Heart left ventricle (tissue), 16 donors: Measurements from ENCODE around the gene HSD3B7. TPM values are rescaled to one million over a fixed set of nuclear protein-coding genes. Genes with fewer than 3 reads are reported as not detected.
A peak's percentile ranks its signal among the peaks of the same experiment; 100 is the strongest.

Experiments used
- ATAC-seq, 4 donors: fragments of 200-7000 bp; cut with Tn5 transposase; one replicate each; pipeline ENCODE4 v1.9.1; 2020 to 2022; ENCODE audit warnings: moderate library complexity in 4 of 4, mild to moderate bottlenecking in 3 of 4, moderate number of reproducible peaks in 1 of 4
- DNase-seq, 5 donors: peaks; one replicate each; pipeline ENCODE4 v3.0.0-alpha.2; 2020
- H3K27ac ChIP-seq, 12 donors: fragments of 200-600 bp; sonication (generic) in 4 of 12; one replicate each; pipeline versions ENCODE4 v1.5.0 to v1.8.0; 2016 to 2022; ENCODE audit warnings: mild to moderate bottlenecking in 2 of 12
- H3K27me3 ChIP-seq, 9 donors: fragments of 200-600 bp; sonication (generic) in 2 of 9; one replicate each; pipeline versions ENCODE4 v1.5.1 to v1.8.0; 2016 to 2022; ENCODE audit warnings: mild to moderate bottlenecking in 3 of 9
- H3K36me3 ChIP-seq, 9 donors: fragments of 200-600 bp; sonication (generic) in 2 of 9; one replicate each; pipeline versions ENCODE4 v1.5.0 to v1.8.0; 2018 to 2022; ENCODE audit warnings: mild to moderate bottlenecking in 2 of 9
- H3K4me1 ChIP-seq, 12 donors: fragments of 200-600 bp; sonication (generic) in 4 of 12; one replicate each; pipeline versions ENCODE4 v1.5.0 to v1.8.0; 2016 to 2022; ENCODE audit warnings: mild to moderate bottlenecking in 3 of 12
- H3K4me3 ChIP-seq, 12 donors: fragments of 200-600 bp; sonication (generic) in 4 of 12; one replicate each; pipeline versions ENCODE4 v1.5.0 to v1.8.0; 2017 to 2022; ENCODE audit warnings: mild to moderate bottlenecking in 9 of 12, moderate library complexity in 4 of 12
- H3K9me3 ChIP-seq, 12 donors: fragments of 200-600 bp; sonication (generic) in 4 of 12; one replicate each; pipeline versions ENCODE4 v1.5.0 to v1.8.0; 2016 to 2022; ENCODE audit warnings: mild to moderate bottlenecking in 1 of 12
- CTCF ChIP-seq, 12 donors: fragments of 200-600 bp; sonication (generic) in 4 of 12; IDR thresholded peaks; one replicate each; pipeline versions ENCODE4 v1.5.0 to v1.8.0; 2018 to 2022; ENCODE audit warnings: antibody characterized with exemption in 12 of 12, mild to moderate bottlenecking in 5 of 12
- POLR2A ChIP-seq, 2 donors: fragments of 450-650 bp; IDR thresholded peaks; one replicate each; pipeline ENCODE4 v1.6.1; 2017; ENCODE audit warnings: antibody characterized with exemption in 2 of 2, mild to moderate bottlenecking in 2 of 2, moderate library complexity in 2 of 2
- WGBS, 4 donors: extraction: QIAGEN DNeasy Blood & Tissue Kit in 2 of 4; methylation state at CpG; one replicate each; pipeline versions ENCODE4 v1.1.5 to v1.1.7; 2013 to 2018; 5-methylcytosine and 5-hydroxymethylcytosine counted together
- intact Hi-C, 10 donors: fragments of 100-400 bp; cut with DNase I; formaldehyde crosslinking; loops; one replicate each; pipeline versions ENCODE4 v1.11.1 to v1.14.2; 2022
- polyA plus RNA-seq, 2 donors: library from polyadenylated mRNA; stranded (reverse); fragments of 200-250 nt; gene quantifications; one replicate each; pipeline ENCODE4 v1.2.3, GENCODE V29; 2013
- total RNA-seq, 9 donors: library from RNA; depleted of rRNA in 2 of 9; stranded (reverse); fragments of >200 nt in 2 of 9; fragmentation: NEBNext Ultra II Directional in 3 of 9; extraction: Animal tissue kit (Norgen Biotek cat#: 25700) in 3 of 9; gene quantifications; one replicate each; pipeline versions ENCODE4 v1.1.0 to v1.2.4, GENCODE V29; 2016 to 2023
- donor health status: ischemic (EF 13 %, LVEDD 7.1; RV severe dilation, severe dysfunction).
- donor health status: healthy with polysubstance abuse.
- donor health status: DM: no; HTN: yes; CAD: no.
- donor health status: DM: no; HTN: no; CAD: no.
- donor health status: ischemic (EF 25% LVEDD 6.9; RV normal size, moderate dysfunction).
- donor health status: ischemic (EF 25% LVEDD 5.7; RV mildly dilated, moderate dysfunction).
- donor health status: healthy.
- donor health status: DM: yes; HTN: yes; CAD: no.
- donor health status: ischemic (EF 35%, LVEDD 5.7; RV mildly dilated, moderate dysfunction).
- donor health status: nonischemic (EF 11% LVEDD 7.7; RV severe dilation, severe dysfunction).
- donor health status: DM: yes; HTN: yes; CAD: no.
- donor health status: PGD.
- donor health status: ischemic (EF 29% LVEDD 5.4; RV normal size, mild dysfunction).
- donor health status: nonischemic (EF 23%, LVEDD 6.1; RV moderate dilation, normal function).

The HSD3B7 gene
- total and polyA plus RNA-seq, 11 donors = 3.8 to 27.2 (median 7.1) TPM

- ATAC-seq (no peak), DNase-seq (peak in 1 of 5 donors; percentile 12)
- 86 to 94% (median 90%) methylated on average over 8 of the region's 8 CpGs for WGBS, 4 donors
- H3K27me3 ChIP-seq = peaks cover 17 to 42% (median 36%) of the 10 kb centered on the region in 9 donors
- peaks cover 0 to 12% (median 0%) of the 10 kb centered on the region in 12 donors for H3K4me1 ChIP-seq
- no peaks in the 10 kb centered on the region for H3K9me3 ChIP-seq
- no peak for TF ChIP-seq CTCF (IDR thresholded peaks at IDR 0.05)
- no peak for TF ChIP-seq POLR2A (IDR thresholded peaks at IDR 0.05)
- H3K27ac ChIP-seq = no peak overlapping the region
- H3K4me3 ChIP-seq = no peak overlapping the region
- H3K36me3 ChIP-seq = no peaks in the 10 kb centered on the region
- intact Hi-C loops = no loop called here
Measured at GRCh38 chr16:31006589-31006988, 21.6 kb downstream of the HSD3B7 start.

- 42 to 53% (median 47%) methylated on average over 6 of the region's 6 CpGs for WGBS, 4 donors
- DNase-seq = peak in 1 of 5 donors; percentile 9
- intact Hi-C loops = no loop called here
Measured at GRCh38 chr16:31007684-31008083, 22.7 kb downstream of the HSD3B7 start.

GRCh38 chr16:31008149-31008548 lies 23.1 kb downstream of the HSD3B7 start:
- TF ChIP-seq CTCF (IDR thresholded peaks at IDR 0.05) (no peak), POLR2A (IDR thresholded peaks at IDR 0.05) (no peak)
- intact Hi-C loops = no loop called here
- DNase-seq (no peak), ATAC-seq (no peak)
- no peaks in the 10 kb centered on the region for H3K9me3 ChIP-seq
- peaks cover 0 to 5% (median 0%) of the 10 kb centered on the region in 12 donors for H3K4me1 ChIP-seq
- H3K4me3 ChIP-seq = no peak overlapping the region
- H3K36me3 ChIP-seq = no peaks in the 10 kb centered on the region
- no peak overlapping the region for H3K27ac ChIP-seq
- H3K27me3 ChIP-seq = peaks cover 17 to 56% (median 44%) of the 10 kb centered on the region in 9 donors
- WGBS, 4 donors = 66 to 73% (median 71%) methylated on average over 6 of the region's 6 CpGs

More at GRCh38 chr16:31007684-31008083, 22.7 kb downstream of the HSD3B7 start:
- Histone ChIP-seq H3K4me3 (no peak overlapping the region), H3K27ac (no peak overlapping the region), H3K36me3 (no peaks in the 10 kb centered on the region), H3K9me3 (no peaks in the 10 kb centered on the region), H3K4me1 (peaks cover 0 to 5% (median 0%) of the 10 kb centered on the region in 12 donors), H3K27me3 (peaks cover 17 to 53% (median 44%) of the 10 kb centered on the region in 9 donors)
- TF ChIP-seq CTCF (IDR thresholded peaks at IDR 0.05) (no peak), POLR2A (IDR thresholded peaks at IDR 0.05) (no peak)
- no peak for ATAC-seq

GRCh38 chr16:31008551-31008950 lies 23.5 kb downstream of the HSD3B7 start:
- ATAC-seq (no peak), DNase-seq (no peak)
- H3K9me3 ChIP-seq = no peaks in the 10 kb centered on the region
- peaks cover 17 to 56% (median 44%) of the 10 kb centered on the region in 9 donors for H3K27me3 ChIP-seq
- WGBS, 4 donors = 80 to 89% (median 83%) methylated on average over 5 of the region's 5 CpGs
- H3K4me3 ChIP-seq = no peak overlapping the region
- H3K27ac ChIP-seq = no peak overlapping the region
- H3K36me3 ChIP-seq = no peaks in the 10 kb centered on the region
- TF ChIP-seq CTCF (IDR thresholded peaks at IDR 0.05) = no peak
- TF ChIP-seq POLR2A (IDR thresholded peaks at IDR 0.05) = no peak
- intact Hi-C loops = no loop called here
- H3K4me1 ChIP-seq = peaks cover 0 to 5% (median 0%) of the 10 kb centered on the region in 12 donors
